Gastrocnemius medialis (tissue), 4 donors: ENCODE measurements around the gene CEBPG.

ENCODE experiments used
- POLR2A ChIP-seq, 2 donors: fragments of 450-650 bp; IDR thresholded peaks; one replicate each; pipeline ENCODE4 v1.6.1; 2017; ENCODE audit warnings: antibody characterized with exemption in 2 of 2, mild to moderate bottlenecking in 2 of 2, moderate library complexity in 2 of 2
- TF ChIP-seq, protein P1 (sequence below), 5 experiments: fragments of 450-650 bp in 3 of 5; fragments of 200-600 bp in 2 of 5; sonication (generic) in 2 of 5; IDR thresholded peaks in 4 of 5; conservative IDR thresholded peaks in 1 of 5; 1 replicate in 4 of 5; 2 replicates in 1 of 5; pipeline ENCODE4 v1.5.1; 2016 to 2019; ENCODE audit warnings: antibody characterized with exemption in 5 of 5, mild to moderate bottlenecking in 3 of 5, moderate library complexity in 3 of 5

GRCh38 chr19:33350538-33351309, 22.8 kb upstream of the CEBPG start:
- TF ChIP-seq POLR2A (IDR thresholded peaks at IDR 0.05): no peak
- TF ChIP-seq, protein P1, sequence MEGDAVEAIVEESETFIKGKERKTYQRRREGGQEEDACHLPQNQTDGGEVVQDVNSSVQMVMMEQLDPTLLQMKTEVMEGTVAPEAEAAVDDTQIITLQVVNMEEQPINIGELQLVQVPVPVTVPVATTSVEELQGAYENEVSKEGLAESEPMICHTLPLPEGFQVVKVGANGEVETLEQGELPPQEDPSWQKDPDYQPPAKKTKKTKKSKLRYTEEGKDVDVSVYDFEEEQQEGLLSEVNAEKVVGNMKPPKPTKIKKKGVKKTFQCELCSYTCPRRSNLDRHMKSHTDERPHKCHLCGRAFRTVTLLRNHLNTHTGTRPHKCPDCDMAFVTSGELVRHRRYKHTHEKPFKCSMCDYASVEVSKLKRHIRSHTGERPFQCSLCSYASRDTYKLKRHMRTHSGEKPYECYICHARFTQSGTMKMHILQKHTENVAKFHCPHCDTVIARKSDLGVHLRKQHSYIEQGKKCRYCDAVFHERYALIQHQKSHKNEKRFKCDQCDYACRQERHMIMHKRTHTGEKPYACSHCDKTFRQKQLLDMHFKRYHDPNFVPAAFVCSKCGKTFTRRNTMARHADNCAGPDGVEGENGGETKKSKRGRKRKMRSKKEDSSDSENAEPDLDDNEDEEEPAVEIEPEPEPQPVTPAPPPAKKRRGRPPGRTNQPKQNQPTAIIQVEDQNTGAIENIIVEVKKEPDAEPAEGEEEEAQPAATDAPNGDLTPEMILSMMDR (IDR thresholded peaks at IDR 0.05 in 4 of 5, conservative IDR thresholded peaks at IDR 0.05 in 1 of 5): no peak
